ENCODE results near the gene LRRC71.

GRCh38 chr1:156959414-156959813 lies 39.0 kb downstream of the LRRC71 start:
- TF ChIP-seq SETDB1 (IDR thresholded peaks at IDR 0.05; ENCODE audit: insufficient read length, low read length) (peak; percentile 75), RBAK (tag by site-specific recombination; IDR thresholded peaks at IDR 0.05) (no peak), CTCF (tag by site-specific recombination; IDR thresholded peaks at IDR 0.05) (no peak), ZNF274 (IDR thresholded peaks at IDR 0.05; ENCODE audit: low read length) (no peak), ZNF274 (tag by site-specific recombination; IDR thresholded peaks at IDR 0.05; ENCODE audit: borderline replicate concordance) (no peak), YY1 (tag by site-specific recombination; IDR thresholded peaks at IDR 0.05) (no peak), HOXC10 (CRISPR knock-in tag; IDR thresholded peaks at IDR 0.05) (no peak), TCF7L2 (IDR thresholded peaks at IDR 0.05; ENCODE audit: borderline replicate concordance, low read depth, low read length) (no peak), ZNF175 (tag by site-specific recombination; IDR thresholded peaks at IDR 0.05) (no peak), ZEB2 (tag by site-specific recombination; IDR thresholded peaks at IDR 0.05) (no peak)
